K562 (cell line): ENCODE measurements around the gene TMEM248. TPM values are rescaled to one million over a fixed set of nuclear protein-coding genes. Genes with fewer than 3 reads are reported as not detected.

Experiments used
- CREB1 ChIP-seq, 2 experiments: sonication (generic) in 1 of 2; formaldehyde crosslinking in 1 of 2; IDR thresholded peaks; 2 replicates each; pipeline versions ENCODE4 v1.6.1 to v1.8.0; 2012 to 2022; ENCODE audit warnings: inconsistent platforms in 1 of 2, mild to moderate bottlenecking in 1 of 2, missing genetic modification reagents in 1 of 2, moderate library complexity in 1 of 2
- HNRNPLL ChIP-seq: fragments of 200-400 bp; formaldehyde crosslinking; IDR thresholded peaks from 2 replicates; pipeline ENCODE4 v1.6.1; 2017; ENCODE audit warnings: low read length, low read depth, mild to moderate bottlenecking; ENCODE audit not compliant: poor library complexity, severe bottlenecking
- TAF1 ChIP-seq: IDR thresholded peaks from 2 replicates; pipeline ENCODE4 v1.6.1; 2011; ENCODE audit warnings: mild to moderate bottlenecking, low read length, moderate library complexity; ENCODE audit not compliant: insufficient read depth, control insufficient read depth, severe bottlenecking; ENCODE audit errors: extremely low read depth
- ZNF239 ChIP-seq: fragments of 250-450 bp; sonication (Bioruptor Pico); IDR thresholded peaks from 2 replicates; pipeline ENCODE4 v1.4.0; 2020; ENCODE audit warnings: mild to moderate bottlenecking
- ZNF263 ChIP-seq: sonication (generic); formaldehyde crosslinking; IDR thresholded peaks from 2 replicates; pipeline ENCODE4 v1.8.0; 2022; ENCODE audit warnings: mild to moderate bottlenecking, missing genetic modification reagents, borderline replicate concordance
- ZNF316 ChIP-seq: fragments of 450-650 bp; IDR thresholded peaks from 2 replicates; pipeline ENCODE4 v1.6.1; 2016
- ZNF518B ChIP-seq: fragments of 250-450 bp; sonication (Bioruptor Pico); IDR thresholded peaks from 2 replicates; pipeline ENCODE4 v1.5.0; 2021; ENCODE audit warnings: mild to moderate bottlenecking, moderate library complexity
- ZNF644 ChIP-seq: fragments of 200-800 bp; sonication (Bioruptor generic); IDR thresholded peaks from 2 replicates; pipeline ENCODE4 v1.6.1; 2016; ENCODE audit warnings: low read depth, missing genetic modification characterization, missing compliant biosample characterization
- ZNF785 ChIP-seq: fragments of 250-450 bp; sonication (Bioruptor Pico); IDR thresholded peaks from 2 replicates; pipeline ENCODE4 v1.4.0; 2020; ENCODE audit warnings: mild to moderate bottlenecking
- polyA plus RNA-seq, 8 experiments: library from polyadenylated mRNA; depleted of rRNA in 4 of 8; stranded (reverse) in 5 of 8; unstranded in 3 of 8; fragments of >200 nt; fragmentation: Nextera tagmentation in 2 of 8; fragmentation: Illumina TruSeq in 1 of 8; extraction: Ambion mirVana in 2 of 8; extraction: Trizol in 1 of 8; gene quantifications; 2 replicates each; pipeline versions ENCODE4 v1.2.1 to v1.2.3, GENCODE V29; 2011 to 2014; ENCODE audit warnings: inconsistent platforms in 1 of 8, missing spikeins in 1 of 8
- total RNA-seq, 7 experiments: library from RNA; depleted of rRNA in 6 of 7; stranded (reverse); fragments of >200 nt in 6 of 7; fragmentation: Illumina TruSeq in 2 of 7; extraction: Trizol in 2 of 7; gene quantifications; 2 replicates each; pipeline versions ENCODE4 v1.2.1 to v1.2.3, GENCODE V29; 2011 to 2021; ENCODE audit warnings: low replicate concordance in 1 of 7
- TF ChIP-seq, protein P1 (sequence below): fragments of 200-600 bp; sonication (generic); IDR thresholded peaks from one replicate; pipeline ENCODE4 v1.6.1; 2012; ENCODE audit warnings: mild to moderate bottlenecking, low read depth, low read length, inconsistent platforms
- TF ChIP-seq, protein P2 (sequence below): sonication (generic); formaldehyde crosslinking; IDR thresholded peaks from 2 replicates; pipeline ENCODE4 v1.5.0; 2020; ENCODE audit warnings: missing genetic modification reagents

The TMEM248 gene
- total and polyA plus RNA-seq, 9 of the 15 experiments (the other 6 are each of a cell fraction or from before 2014, with no cell fraction given): 6.3 to 132 (median 64.4) TPM

GRCh38 chr7:66920769-66921395 is at the start of gene TMEM248 (continued):
- TF ChIP-seq, protein P1, sequence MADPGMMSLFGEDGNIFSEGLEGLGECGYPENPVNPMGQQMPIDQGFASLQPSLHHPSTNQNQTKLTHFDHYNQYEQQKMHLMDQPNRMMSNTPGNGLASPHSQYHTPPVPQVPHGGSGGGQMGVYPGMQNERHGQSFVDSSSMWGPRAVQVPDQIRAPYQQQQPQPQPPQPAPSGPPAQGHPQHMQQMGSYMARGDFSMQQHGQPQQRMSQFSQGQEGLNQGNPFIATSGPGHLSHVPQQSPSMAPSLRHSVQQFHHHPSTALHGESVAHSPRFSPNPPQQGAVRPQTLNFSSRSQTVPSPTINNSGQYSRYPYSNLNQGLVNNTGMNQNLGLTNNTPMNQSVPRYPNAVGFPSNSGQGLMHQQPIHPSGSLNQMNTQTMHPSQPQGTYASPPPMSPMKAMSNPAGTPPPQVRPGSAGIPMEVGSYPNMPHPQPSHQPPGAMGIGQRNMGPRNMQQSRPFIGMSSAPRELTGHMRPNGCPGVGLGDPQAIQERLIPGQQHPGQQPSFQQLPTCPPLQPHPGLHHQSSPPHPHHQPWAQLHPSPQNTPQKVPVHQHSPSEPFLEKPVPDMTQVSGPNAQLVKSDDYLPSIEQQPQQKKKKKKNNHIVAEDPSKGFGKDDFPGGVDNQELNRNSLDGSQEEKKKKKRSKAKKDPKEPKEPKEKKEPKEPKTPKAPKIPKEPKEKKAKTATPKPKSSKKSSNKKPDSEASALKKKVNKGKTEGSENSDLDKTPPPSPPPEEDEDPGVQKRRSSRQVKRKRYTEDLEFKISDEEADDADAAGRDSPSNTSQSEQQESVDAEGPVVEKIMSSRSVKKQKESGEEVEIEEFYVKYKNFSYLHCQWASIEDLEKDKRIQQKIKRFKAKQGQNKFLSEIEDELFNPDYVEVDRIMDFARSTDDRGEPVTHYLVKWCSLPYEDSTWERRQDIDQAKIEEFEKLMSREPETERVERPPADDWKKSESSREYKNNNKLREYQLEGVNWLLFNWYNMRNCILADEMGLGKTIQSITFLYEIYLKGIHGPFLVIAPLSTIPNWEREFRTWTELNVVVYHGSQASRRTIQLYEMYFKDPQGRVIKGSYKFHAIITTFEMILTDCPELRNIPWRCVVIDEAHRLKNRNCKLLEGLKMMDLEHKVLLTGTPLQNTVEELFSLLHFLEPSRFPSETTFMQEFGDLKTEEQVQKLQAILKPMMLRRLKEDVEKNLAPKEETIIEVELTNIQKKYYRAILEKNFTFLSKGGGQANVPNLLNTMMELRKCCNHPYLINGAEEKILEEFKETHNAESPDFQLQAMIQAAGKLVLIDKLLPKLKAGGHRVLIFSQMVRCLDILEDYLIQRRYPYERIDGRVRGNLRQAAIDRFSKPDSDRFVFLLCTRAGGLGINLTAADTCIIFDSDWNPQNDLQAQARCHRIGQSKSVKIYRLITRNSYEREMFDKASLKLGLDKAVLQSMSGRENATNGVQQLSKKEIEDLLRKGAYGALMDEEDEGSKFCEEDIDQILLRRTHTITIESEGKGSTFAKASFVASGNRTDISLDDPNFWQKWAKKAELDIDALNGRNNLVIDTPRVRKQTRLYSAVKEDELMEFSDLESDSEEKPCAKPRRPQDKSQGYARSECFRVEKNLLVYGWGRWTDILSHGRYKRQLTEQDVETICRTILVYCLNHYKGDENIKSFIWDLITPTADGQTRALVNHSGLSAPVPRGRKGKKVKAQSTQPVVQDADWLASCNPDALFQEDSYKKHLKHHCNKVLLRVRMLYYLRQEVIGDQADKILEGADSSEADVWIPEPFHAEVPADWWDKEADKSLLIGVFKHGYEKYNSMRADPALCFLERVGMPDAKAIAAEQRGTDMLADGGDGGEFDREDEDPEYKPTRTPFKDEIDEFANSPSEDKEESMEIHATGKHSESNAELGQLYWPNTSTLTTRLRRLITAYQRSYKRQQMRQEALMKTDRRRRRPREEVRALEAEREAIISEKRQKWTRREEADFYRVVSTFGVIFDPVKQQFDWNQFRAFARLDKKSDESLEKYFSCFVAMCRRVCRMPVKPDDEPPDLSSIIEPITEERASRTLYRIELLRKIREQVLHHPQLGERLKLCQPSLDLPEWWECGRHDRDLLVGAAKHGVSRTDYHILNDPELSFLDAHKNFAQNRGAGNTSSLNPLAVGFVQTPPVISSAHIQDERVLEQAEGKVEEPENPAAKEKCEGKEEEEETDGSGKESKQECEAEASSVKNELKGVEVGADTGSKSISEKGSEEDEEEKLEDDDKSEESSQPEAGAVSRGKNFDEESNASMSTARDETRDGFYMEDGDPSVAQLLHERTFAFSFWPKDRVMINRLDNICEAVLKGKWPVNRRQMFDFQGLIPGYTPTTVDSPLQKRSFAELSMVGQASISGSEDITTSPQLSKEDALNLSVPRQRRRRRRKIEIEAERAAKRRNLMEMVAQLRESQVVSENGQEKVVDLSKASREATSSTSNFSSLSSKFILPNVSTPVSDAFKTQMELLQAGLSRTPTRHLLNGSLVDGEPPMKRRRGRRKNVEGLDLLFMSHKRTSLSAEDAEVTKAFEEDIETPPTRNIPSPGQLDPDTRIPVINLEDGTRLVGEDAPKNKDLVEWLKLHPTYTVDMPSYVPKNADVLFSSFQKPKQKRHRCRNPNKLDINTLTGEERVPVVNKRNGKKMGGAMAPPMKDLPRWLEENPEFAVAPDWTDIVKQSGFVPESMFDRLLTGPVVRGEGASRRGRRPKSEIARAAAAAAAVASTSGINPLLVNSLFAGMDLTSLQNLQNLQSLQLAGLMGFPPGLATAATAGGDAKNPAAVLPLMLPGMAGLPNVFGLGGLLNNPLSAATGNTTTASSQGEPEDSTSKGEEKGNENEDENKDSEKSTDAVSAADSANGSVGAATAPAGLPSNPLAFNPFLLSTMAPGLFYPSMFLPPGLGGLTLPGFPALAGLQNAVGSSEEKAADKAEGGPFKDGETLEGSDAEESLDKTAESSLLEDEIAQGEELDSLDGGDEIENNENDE: no peak
- no peak; the same call in 1 of the 2 replicates for TF ChIP-seq ZNF263
- TF ChIP-seq ZNF316: peak; percentile 75
- peak; percentile 91 for TF ChIP-seq HNRNPLL
- TF ChIP-seq ZNF518B (CRISPR knock-in tag): no peak
- no peak for TF ChIP-seq ZNF644 (tag)
- TF ChIP-seq CREB1 (IDR thresholded peaks at IDR 0.05): peak; percentile 83
- TF ChIP-seq CREB1 (CRISPR knock-in tag; IDR thresholded peaks at IDR 0.05): peak; percentile 89
- TF ChIP-seq TAF1: peak; percentile 84
- no peak for TF ChIP-seq ZNF785 (CRISPR knock-in tag)
- TF ChIP-seq ZNF239 (CRISPR knock-in tag): no peak
- TF ChIP-seq, protein P2, sequence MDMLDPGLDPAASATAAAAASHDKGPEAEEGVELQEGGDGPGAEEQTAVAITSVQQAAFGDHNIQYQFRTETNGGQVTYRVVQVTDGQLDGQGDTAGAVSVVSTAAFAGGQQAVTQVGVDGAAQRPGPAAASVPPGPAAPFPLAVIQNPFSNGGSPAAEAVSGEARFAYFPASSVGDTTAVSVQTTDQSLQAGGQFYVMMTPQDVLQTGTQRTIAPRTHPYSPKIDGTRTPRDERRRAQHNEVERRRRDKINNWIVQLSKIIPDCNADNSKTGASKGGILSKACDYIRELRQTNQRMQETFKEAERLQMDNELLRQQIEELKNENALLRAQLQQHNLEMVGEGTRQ (CRISPR knock-in tag): no peak
